DND-41 (cell line): ENCODE data around the gene GCH1.

Experiments
- ATAC-seq: fragments of 200-7000 bp; cut with Tn5 transposase; 3 replicates; pipeline ENCODE4 v1.9.1; 2021; ENCODE audit warnings: low read depth; ENCODE audit not compliant: insufficient read depth
- DNase-seq: peaks from one replicate; pipeline ENCODE4 v3.0.0-alpha.2; 2020
- H2AFZ ChIP-seq: 2 replicates; pipeline ENCODE4 v1.6.0; 2012; ENCODE audit warnings: low read depth, low read length
- H3K27ac ChIP-seq: 2 replicates; pipeline ENCODE4 v1.5.1; 2012; ENCODE audit warnings: low read length, inconsistent platforms
- H3K27me3 ChIP-seq: fragments of 200-600 bp; sonication (generic); 2 replicates; pipeline ENCODE4 v1.6.0; 2012; ENCODE audit warnings: low read length, mild to moderate bottlenecking, inconsistent platforms; ENCODE audit not compliant: insufficient read depth, poor library complexity
- H3K36me3 ChIP-seq: 2 replicates; pipeline ENCODE4 v1.5.1; 2012; ENCODE audit warnings: low read length, inconsistent platforms; ENCODE audit not compliant: insufficient read depth
- H3K4me1 ChIP-seq: 2 replicates; pipeline ENCODE4 v1.5.1; 2012; ENCODE audit warnings: mild to moderate bottlenecking, low read length; ENCODE audit not compliant: insufficient read depth
- H3K4me2 ChIP-seq: 2 replicates; pipeline ENCODE4 v1.6.0; 2012; ENCODE audit warnings: mild to moderate bottlenecking, moderate library complexity, low read length, inconsistent platforms; ENCODE audit not compliant: insufficient read depth
- H3K4me3 ChIP-seq, 2 experiments: fragments of 200-600 bp in 1 of 2; shearing (Covaris generic) in 1 of 2; 2 replicates each; pipeline ENCODE4 v1.5.1; 2012 to 2016; ENCODE audit warnings: inconsistent platforms in 2 of 2, low read length in 2 of 2, mild to moderate bottlenecking in 2 of 2, low read depth in 1 of 2, moderate library complexity in 1 of 2
- H3K79me2 ChIP-seq: 2 replicates; pipeline ENCODE4 v1.6.0; 2012; ENCODE audit warnings: low read length, inconsistent platforms; ENCODE audit not compliant: insufficient read depth
- H3K9ac ChIP-seq: 2 replicates; pipeline ENCODE4 v1.6.0; 2012; ENCODE audit warnings: low read depth, mild to moderate bottlenecking, inconsistent platforms, low read length, moderate library complexity
- H3K9me3 ChIP-seq: 2 replicates; pipeline ENCODE4 v1.5.1; 2012; ENCODE audit warnings: low read length, moderate library complexity, mild to moderate bottlenecking, inconsistent platforms; ENCODE audit not compliant: insufficient read depth, severe bottlenecking
- H4K20me1 ChIP-seq: 2 replicates; pipeline ENCODE4 v1.6.0; 2012; ENCODE audit warnings: low read length; ENCODE audit not compliant: insufficient read depth
- EZH2 ChIP-seq: IDR thresholded peaks from 3 replicates; pipeline ENCODE4 v1.6.1; 2012; ENCODE audit warnings: borderline replicate concordance, low read depth, mild to moderate bottlenecking, moderate library complexity, low read length, inconsistent platforms; ENCODE audit not compliant: severe bottlenecking
- TF ChIP-seq, protein P1 (sequence below): IDR thresholded peaks from 2 replicates; pipeline ENCODE4 v1.5.1; 2012; ENCODE audit warnings: borderline replicate concordance, low read length, moderate library complexity, mild to moderate bottlenecking; ENCODE audit not compliant: poor library complexity, severe bottlenecking; ENCODE audit errors: extremely low read depth

GCH1 gene

GRCh38 chr14:54882521-54882920, 20.1 kb downstream of the GCH1 start:
- no peak for ATAC-seq
- TF ChIP-seq, protein P1, sequence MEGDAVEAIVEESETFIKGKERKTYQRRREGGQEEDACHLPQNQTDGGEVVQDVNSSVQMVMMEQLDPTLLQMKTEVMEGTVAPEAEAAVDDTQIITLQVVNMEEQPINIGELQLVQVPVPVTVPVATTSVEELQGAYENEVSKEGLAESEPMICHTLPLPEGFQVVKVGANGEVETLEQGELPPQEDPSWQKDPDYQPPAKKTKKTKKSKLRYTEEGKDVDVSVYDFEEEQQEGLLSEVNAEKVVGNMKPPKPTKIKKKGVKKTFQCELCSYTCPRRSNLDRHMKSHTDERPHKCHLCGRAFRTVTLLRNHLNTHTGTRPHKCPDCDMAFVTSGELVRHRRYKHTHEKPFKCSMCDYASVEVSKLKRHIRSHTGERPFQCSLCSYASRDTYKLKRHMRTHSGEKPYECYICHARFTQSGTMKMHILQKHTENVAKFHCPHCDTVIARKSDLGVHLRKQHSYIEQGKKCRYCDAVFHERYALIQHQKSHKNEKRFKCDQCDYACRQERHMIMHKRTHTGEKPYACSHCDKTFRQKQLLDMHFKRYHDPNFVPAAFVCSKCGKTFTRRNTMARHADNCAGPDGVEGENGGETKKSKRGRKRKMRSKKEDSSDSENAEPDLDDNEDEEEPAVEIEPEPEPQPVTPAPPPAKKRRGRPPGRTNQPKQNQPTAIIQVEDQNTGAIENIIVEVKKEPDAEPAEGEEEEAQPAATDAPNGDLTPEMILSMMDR, result no peak
- TF ChIP-seq EZH2, result no peak
- peak overlapping the region; percentile 74 for H3K4me2 ChIP-seq
- peak overlapping the region; percentile 85 for H2AFZ ChIP-seq
- H3K4me3 ChIP-seq, result peak overlapping the region in 1 of 2 experiments; percentile 61; a peak in 2 of 4 replicates
- H3K9me3 ChIP-seq, result no peaks in the 10 kb centered on the region
- peak overlapping the region; percentile 88 for H3K27ac ChIP-seq
- no peaks in the 10 kb centered on the region for H4K20me1 ChIP-seq
- peak overlapping the region; percentile 54 for H3K9ac ChIP-seq
- DNase-seq, result no peak
- H3K79me2 ChIP-seq, result peaks cover 24% of the 10 kb centered on the region
- no peaks in the 10 kb centered on the region for H3K27me3 ChIP-seq
- peaks cover 26% of the 10 kb centered on the region for H3K4me1 ChIP-seq
- H3K36me3 ChIP-seq, result no peaks in the 10 kb centered on the region

DNA sequence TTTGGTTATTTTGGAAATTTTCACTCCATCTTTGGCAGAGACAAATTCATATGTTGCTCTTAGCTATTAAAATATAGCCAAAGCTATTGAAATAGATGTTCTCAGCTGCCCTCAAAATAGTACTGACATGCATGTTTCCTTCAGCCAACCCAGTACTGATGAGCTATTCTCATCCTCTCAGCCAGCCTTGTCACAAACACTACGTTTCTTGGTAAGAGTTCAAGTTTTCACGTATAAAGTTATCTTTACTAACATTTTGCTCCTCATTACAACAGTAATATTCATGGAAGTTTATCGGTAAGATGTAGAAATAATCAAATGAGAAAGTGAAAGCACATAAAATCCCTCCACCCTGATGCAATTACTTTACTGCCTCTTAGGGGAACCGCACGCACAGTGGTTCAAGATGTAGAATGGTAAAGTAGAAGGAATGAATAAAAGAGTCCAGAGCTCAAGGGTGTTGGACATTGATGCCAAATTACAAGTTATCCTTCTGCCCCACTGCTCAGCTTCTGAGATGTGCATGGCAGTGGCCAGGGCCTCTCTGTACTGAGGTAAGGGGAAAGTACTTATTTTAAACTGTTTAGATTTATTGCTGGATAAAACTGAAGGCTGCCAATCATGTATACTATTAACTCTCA, 20.7 kb downstream of the GCH1 start:
- Histone ChIP-seq H3K27ac (peak overlapping the region; percentile 88), H3K4me3 (peak overlapping the region; percentile 34 to 61; a peak in 3 of 4 replicates)
- peak; percentile 78 for ATAC-seq

DNA sequence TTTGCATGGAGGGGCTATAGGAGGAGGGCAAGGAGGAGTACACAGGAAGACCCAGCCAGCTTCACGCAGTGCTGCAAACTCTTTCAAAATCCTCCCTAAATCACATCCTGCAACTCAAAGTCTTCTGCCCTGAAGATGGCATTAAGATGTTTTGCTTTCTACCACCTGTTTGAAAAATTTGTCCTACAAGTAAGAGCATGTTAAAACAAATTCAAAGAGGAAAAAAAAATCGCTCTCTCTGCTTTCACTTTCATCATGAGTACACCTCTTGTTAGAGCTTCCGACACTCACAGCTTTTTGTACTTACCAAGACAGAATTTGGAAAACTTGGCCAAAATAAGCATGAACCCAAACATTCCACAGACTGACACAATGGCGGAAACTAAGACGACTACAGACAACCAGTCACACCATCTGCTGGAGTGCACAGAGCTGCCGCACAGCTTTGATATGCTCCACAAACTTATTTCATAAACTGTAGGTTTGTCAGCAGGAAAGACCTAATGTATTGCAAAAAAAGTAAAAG, 21.3 kb downstream of the GCH1 start:
- ATAC-seq, result peak; percentile 81
- Histone ChIP-seq H3K4me2 (peak overlapping the region; percentile 74), H3K4me1 (peaks cover 26% of the 10 kb centered on the region), H3K79me2 (peaks cover 20% of the 10 kb centered on the region), H3K27me3 (no peaks in the 10 kb centered on the region), H3K4me3 (peak overlapping the region; percentile 34 to 61; a peak in 3 of 4 replicates), H3K9me3 (no peaks in the 10 kb centered on the region), H3K9ac (peak overlapping the region; percentile 54), H4K20me1 (no peaks in the 10 kb centered on the region), H3K36me3 (no peaks in the 10 kb centered on the region), H3K27ac (peak overlapping the region; percentile 88), H2AFZ (peak overlapping the region; percentile 85)
- no peak for TF ChIP-seq EZH2
- TF ChIP-seq, protein P1, result peak; percentile 16
- DNase-seq, result peak; percentile 60

More for the DNA sequence above, 20.7 kb downstream of the GCH1 start:
- DNase-seq, result peak; percentile 54
- H3K9me3 ChIP-seq, result no peaks in the 10 kb centered on the region
- peaks cover 26% of the 10 kb centered on the region for H3K4me1 ChIP-seq
- peak overlapping the region; percentile 54 for H3K9ac ChIP-seq
- H4K20me1 ChIP-seq, result no peaks in the 10 kb centered on the region
- no peaks in the 10 kb centered on the region for H3K27me3 ChIP-seq
- H3K79me2 ChIP-seq, result peaks cover 24% of the 10 kb centered on the region
- H3K36me3 ChIP-seq, result no peaks in the 10 kb centered on the region
- peak overlapping the region; percentile 85 for H2AFZ ChIP-seq
- TF ChIP-seq, protein P1, result peak; percentile 26
- no peak for TF ChIP-seq EZH2
- peak overlapping the region; percentile 74 for H3K4me2 ChIP-seq
